NCI-H82 (cell line): ENCODE data around the gene WDR4.
"Not testable (repeated sequence)": the region's sequence is repeated elsewhere in the genome, so short reads cannot be mapped to it uniquely, and the experiment has no call there.

Source experiments
- DNase-seq: peaks from one replicate; lab custom pipeline; 2025; lab: John Stamatoyannopoulos, UW

WDR4 gene

GRCh38 chr21:42875811-42876210, 3.5 kb downstream of the WDR4 start:
- not testable (repeated sequence) for DNase-seq

DNA sequence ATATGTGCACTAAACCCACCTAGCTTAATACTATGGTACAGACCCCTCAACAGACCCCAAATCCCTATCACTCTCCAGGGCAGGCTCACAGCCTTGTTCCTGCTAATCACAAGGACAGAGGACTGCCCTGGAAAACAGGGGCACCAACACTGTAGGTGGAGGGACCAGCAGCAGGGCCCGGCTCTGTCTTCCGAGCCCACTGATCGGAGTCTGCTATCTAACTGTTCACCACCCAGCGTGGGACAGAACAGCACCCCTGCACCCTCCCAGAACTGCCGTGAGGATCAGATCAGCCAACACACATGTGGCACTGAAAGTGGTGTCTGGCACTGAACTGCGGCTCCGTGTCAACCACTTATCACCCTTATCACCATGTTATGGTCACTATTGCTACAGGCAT, 6.2 kb downstream of the WDR4 start:
- DNase-seq: no peak

DNA sequence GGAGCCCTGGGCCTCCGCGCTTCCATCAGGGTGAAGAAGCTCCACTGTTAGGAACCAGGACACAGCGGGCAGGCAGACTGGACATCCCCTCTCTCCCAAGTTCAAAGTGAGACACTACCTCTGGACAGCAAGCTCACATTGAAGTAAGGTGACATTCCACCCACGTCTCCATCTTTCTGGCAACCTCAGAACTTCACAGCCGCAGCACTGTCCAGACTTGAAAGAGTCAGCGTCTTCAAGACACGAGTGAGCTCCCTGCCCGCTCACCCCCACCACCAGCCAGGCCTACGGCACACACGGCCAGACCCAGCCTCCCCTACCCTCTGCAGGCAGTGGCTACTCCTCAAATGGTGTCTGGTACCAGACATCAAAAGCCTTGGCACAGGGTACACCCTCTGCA, 11.1 kb downstream of the WDR4 start:
- no peak for DNase-seq

DNA sequence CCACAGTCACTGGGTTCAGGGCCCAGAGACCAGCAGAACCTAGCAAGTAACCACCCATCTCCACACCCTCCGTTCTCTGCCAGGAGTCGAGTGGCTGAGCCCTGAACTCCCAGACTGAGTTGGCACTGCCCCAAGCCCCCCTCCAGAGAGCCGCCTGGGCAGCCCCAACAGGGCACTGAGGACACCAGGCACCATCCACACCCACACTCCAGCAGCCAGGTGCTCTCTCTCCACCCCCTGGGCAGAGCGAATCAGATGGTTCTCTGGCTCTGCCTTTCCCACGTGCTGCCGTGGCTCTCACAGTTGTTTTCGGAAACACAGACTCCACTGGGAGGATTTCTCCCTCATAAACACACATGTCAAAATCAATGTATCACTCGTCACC, 13.6 kb downstream of the WDR4 start:
- no peak for DNase-seq

GRCh38 chr21:42864815-42865775, 14.2 kb downstream of the WDR4 start:
- no peak for DNase-seq

- no peak for DNase-seq
Observed at GRCh38 chr21:42864286-42864685, 15.1 kb downstream of the WDR4 start.

GRCh38 chr21:42863504-42863870, 15.9 kb downstream of the WDR4 start:
- DNase-seq: no peak

GRCh38 chr21:42862774-42863503, 16.4 kb downstream of the WDR4 start:
- no peak for DNase-seq

DNA sequence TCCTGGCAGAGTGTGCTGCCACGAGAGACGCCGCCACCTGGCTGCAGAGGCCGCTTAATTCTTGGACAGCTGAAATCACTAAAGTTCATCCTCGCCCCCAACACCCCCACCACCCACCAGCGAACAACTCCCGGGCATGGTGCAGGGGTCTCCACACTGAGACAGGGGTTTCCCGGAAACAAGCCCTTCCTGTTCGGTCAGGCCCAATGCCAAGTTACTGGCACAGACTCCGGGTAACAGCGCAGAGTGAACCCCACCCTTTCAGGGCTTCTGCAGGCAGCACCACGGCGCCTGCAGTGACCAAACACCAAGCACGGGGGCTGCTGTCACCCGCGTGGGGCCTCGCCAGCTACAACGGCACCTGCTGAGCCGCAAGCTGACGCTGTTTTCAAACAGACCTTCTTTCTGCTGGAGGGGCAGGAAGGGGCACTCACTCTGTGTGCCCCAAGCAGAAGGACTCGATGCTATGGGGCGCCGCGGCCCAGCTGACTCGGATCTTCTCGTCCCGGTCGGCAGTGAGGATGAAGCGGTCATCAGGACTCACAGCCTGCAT, 17.4 kb downstream of the WDR4 start:
- DNase-seq: no peak

- DNase-seq: no peak
Observed at GRCh38 chr21:42861311-42861847, 18.0 kb downstream of the WDR4 start.

- no peak for DNase-seq
Observed at GRCh38 chr21:42860345-42860744, 19.0 kb downstream of the WDR4 start.

- no peak for DNase-seq
Observed at GRCh38 chr21:42859891-42860230, 19.5 kb downstream of the WDR4 start.

DNA sequence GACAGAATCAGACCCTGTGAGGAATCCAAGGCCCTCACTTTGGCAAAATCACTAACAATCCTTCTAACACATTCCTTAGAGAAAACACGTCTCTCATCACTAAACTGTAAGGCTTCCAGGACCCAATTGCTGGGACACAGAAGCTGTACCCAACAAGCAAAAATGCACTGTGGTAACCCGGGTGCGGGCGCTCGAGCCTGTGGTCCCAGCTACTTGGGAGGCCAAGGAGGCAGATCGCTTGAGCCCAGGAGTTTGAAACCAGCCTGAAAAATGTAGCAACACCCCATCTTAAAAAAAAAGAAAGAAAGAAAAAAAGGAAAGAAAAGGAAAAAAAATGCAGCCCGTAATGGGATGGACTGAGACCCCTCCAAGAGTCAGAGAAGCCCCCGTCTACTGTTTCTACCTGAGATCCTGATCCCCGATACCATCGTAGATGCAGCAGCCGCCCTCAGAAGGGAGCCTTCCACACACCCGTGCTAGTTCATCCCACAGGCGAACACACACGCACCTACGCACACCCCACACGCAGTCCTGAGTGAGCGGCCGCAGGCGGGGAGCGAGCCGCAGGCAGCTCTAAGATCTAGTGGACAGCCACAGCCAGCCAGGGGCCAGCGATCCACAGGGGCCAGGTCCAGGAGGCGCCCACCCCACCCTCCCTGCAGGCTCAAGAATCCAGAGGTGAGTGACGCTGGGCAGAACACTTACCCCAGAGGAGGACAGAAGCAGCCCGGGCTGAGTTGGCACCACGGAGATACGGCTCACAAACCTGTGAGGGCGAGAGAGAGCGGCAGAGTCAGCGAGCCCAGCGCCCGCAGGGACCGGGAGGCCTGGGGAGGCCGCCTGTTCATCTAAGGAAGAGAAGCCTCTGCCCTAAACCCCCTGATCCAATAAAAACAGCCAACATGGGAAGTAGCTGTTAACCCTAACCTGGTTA, 20.1 kb downstream of the WDR4 start:
- DNase-seq: no peak

DNA sequence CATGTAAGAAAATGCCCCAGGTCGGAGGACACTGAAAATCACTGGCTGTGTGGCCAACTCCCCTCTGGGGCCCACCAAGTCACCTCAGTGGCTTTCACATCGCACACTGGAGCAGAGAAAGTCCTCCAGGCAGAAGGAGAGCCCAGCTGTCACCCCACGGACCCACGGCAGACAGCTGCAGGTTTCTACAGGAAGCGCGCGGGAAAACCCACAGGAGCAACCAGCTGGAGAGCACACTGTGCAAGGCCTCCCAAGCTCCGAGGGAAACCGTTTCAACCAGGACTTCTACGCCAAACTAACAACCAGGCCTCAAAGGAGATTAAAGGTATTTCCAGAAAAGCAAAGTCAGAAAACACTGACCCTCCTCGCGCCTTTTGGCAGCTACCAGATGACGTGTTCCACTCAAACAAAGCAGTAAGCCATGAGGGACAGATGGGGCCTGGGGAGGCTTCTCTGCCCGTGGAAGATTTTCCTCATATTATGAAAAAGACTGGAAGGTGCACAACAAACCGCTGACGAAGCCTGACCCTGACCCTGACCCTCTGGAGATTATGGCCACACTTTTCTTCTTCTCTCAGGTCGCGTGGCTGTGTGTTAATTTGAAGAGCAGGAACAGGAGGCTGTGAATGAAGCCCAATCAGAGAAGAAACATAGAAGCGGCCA, 21.0 kb downstream of the WDR4 start:
- DNase-seq: no peak

DNA sequence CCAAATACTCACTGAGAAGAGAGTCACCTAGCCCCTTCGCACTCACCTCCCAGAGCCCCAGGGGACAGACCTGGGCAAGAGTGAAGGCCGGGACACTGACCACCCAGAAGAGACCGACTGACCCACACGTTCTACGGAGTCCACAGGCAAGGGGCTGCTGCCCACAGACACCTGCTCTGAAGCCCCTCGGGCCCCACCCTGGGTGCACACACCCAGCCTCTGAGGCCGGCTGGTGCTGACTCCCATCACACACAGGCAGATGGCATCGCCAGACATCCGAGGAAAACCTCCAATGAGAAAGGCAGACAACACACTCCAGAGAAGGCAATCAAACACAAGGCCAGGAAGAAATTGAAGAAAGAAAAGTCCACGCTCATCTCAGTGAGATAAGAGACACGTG, 22.1 kb downstream of the WDR4 start:
- DNase-seq: no peak

- DNase-seq: no peak
Observed at GRCh38 chr21:42855937-42856335, 23.4 kb downstream of the WDR4 start.

DNA sequence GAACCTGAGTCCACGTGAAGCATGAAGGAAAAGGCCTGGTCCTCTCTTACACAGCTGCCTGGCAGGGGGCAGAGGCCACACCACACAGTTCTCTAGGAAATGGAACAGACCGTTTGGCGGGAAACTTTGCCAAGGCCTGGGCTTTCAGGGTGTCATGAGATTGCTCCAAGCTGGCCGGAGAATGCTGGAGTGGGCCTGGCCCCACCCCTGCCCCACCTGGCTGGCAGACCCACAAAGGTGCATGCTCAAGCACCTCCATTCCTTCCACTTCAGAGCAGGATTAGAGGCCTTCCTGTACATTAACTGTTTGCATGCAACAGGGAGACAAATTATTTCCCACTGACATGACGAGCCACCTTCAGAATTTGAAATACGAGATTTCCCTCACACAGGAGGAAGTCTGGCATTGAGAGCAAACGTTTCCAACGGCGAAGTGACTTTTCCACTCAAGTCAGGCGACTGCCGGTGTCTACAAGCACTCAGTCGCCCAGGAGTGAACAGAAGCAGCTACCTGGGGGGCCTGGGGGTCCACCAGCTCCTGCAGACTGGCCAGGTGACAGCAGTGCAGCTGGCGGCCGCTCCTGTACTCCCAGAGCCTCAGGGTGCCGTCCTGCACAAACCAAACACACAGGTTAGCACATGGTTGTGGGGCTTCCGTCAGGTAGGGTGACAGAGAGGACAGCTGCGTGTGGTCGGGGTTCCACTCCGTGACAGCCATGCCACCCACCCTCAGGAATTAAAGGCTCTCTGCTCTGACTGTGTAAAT, 24.0 kb downstream of the WDR4 start:
- no peak for DNase-seq

GRCh38 chr21:42854246-42855010, 24.9 kb downstream of the WDR4 start:
- no peak for DNase-seq

DNA sequence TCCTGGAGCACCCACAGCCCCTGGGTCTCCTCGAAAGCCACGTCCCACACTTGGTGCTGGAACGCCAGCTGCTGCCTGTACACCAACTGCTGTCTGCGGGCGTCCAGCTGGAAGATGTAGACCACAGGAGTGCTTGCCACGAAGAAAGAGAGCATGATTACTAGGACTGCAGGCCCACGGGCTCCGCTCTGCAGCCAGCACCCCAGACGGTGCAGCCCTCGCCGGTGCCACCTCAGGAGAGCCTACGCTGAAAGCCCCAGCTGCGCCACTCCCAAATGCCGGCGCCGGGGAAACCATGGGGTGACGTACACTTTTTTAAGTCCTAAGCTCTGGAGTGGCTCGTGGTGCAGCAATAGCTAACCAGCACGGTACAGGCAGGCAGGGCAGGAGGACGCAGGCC, 25.7 kb downstream of the WDR4 start:
- no peak for DNase-seq
